T-helper 2 cell treated with Interferon-gamma antibody and Interleukin-4, amounts not matched to agents 5 μg/mL and 100 μg/mL, for 36 hours (primary cell): Measurements from ENCODE around the gene ACCS.

Experiments used
- DNase-seq: peaks from one replicate; pipeline ENCODE4 v3.0.0; 2021; ENCODE audit warnings: low spot score
- H3K27ac Mint-ChIP-seq: one replicate; pipeline ENCODE4 v1.8.0; 2021; ENCODE audit warnings: mild to moderate bottlenecking, mixed read lengths
- H3K27me3 Mint-ChIP-seq: one replicate; pipeline ENCODE4 v1.8.0; 2021; ENCODE audit warnings: low read depth, mixed read lengths
- H3K36me3 Mint-ChIP-seq: one replicate; pipeline ENCODE4 v1.8.0; 2021; ENCODE audit warnings: low read depth, mixed read lengths
- H3K4me1 Mint-ChIP-seq: one replicate; pipeline ENCODE4 v1.8.0; 2021; ENCODE audit warnings: low read depth, mixed read lengths
- H3K4me3 Mint-ChIP-seq: one replicate; pipeline ENCODE4 v1.8.0; 2022; ENCODE audit warnings: mild to moderate bottlenecking, moderate library complexity, mixed read lengths
- H3K9me3 Mint-ChIP-seq: one replicate; pipeline ENCODE4 v1.8.0; 2021; ENCODE audit warnings: mixed read lengths

ACCS gene, protein sequence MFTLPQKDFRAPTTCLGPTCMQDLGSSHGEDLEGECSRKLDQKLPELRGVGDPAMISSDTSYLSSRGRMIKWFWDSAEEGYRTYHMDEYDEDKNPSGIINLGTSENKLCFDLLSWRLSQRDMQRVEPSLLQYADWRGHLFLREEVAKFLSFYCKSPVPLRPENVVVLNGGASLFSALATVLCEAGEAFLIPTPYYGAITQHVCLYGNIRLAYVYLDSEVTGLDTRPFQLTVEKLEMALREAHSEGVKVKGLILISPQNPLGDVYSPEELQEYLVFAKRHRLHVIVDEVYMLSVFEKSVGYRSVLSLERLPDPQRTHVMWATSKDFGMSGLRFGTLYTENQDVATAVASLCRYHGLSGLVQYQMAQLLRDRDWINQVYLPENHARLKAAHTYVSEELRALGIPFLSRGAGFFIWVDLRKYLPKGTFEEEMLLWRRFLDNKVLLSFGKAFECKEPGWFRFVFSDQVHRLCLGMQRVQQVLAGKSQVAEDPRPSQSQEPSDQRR

DNA sequence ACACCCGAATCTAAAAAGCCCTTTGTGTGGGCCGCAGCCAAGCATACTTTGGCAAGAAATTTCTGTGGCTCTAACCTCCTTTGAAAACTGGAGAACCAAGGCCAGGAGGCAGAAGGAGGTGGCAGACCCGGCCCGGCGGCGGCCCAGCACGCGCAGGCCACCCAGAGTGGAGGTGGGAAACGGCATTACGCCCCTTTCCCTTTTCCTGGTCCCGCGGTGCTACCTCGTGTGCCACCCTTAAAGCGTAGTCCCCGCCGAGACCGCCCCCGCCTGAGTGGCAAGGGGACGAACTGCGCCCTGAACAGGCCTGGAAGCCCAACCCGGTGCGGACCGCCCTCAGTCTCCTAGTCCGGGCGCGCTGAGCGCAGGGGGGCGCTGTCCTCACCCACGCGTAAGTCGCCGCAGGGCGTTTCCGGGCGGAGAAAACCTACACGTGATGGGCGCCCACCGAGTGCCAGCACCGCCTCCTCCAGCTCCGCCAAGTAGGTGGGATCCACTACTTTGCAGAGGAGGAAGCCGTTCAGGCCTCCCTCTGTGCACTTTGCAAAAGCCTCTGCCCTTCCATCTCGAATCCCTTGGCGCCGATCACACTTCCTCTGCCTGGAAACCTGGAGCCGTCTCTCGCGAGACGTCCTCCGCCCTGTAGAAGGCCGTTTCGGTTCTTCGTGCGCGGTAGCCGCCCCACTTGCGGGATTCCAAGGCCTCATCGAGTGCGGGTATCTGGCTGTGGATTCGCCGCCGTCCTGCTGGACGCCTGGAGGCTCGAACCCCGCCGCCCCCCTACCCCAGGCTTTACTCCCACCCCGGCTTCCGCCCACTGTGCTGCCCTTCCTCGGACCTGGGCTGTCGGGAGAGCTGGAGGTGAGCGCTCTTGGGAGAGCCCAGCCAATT, at the start of gene ACCS:
TSS of gene ACCS (plus strand) at position 430 of the 891 bp plus-strand sequence. CDS start 1,358 bp downstream, outside the sequence.
- Mint-ChIP-seq H3K4me3 (peak within 1 kb of the TSS; percentile 85), H3K9me3 (no peaks in the 10 kb centered on the region), H3K27me3 (no peaks in the 10 kb centered on the region), H3K36me3 (peaks cover 34% of the 10 kb centered on the region), H3K4me1 (peaks cover 35% of the 10 kb centered on the region), H3K27ac (peak within 1 kb of the TSS; percentile 94)
- peak; percentile 89 for DNase-seq

DNA sequence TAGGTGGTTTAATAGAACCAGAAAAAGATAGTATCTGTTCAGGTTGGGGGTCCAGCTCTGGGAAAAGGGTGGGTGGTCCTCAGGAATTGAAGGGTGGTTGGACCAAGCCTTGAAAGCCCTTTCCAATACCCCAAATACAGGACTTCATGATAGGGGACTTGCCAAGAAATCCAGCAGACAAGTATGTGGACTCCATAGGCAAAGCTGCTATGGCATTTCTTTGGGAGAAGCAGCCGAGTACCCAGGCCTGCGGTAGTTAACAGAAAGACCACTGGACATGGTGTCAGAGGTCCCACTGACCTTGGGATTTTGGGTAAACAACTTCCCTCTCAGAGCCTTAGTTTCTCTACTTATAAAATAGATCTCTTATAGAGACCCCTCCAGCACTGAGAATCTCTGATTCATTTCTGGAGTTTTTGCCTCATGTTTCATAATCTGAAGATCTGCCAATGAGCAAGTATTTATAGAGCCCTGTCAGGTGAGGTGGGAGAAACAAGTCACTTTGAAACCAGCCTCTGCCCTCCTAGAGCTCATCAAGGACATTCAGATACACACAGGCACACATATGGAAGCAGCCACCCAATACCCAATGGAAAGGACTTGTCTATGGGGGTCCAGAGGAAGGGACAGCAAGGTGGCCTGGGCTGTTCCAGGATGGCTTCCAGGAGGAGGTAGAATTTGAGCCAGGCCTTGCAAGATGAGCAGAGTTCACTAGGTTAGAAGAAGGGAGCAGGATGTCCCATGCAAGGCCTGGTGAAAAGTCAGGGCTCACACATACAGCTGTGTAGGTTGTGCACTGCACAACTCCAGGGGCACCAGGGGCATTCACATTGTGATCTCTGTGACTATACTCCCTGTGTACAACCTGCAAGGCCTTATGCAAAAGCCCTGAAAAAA, 49.3 kb upstream of the ACCS start:
- DNase-seq = no peak
- H3K4me3 Mint-ChIP-seq = no peak overlapping the region
- H3K4me1 Mint-ChIP-seq = no peaks in the 10 kb centered on the region
- H3K36me3 Mint-ChIP-seq = no peaks in the 10 kb centered on the region
- no peak overlapping the region for H3K27ac Mint-ChIP-seq
- H3K9me3 Mint-ChIP-seq = no peaks in the 10 kb centered on the region
- H3K27me3 Mint-ChIP-seq = peaks cover 21% of the 10 kb centered on the region

DNA sequence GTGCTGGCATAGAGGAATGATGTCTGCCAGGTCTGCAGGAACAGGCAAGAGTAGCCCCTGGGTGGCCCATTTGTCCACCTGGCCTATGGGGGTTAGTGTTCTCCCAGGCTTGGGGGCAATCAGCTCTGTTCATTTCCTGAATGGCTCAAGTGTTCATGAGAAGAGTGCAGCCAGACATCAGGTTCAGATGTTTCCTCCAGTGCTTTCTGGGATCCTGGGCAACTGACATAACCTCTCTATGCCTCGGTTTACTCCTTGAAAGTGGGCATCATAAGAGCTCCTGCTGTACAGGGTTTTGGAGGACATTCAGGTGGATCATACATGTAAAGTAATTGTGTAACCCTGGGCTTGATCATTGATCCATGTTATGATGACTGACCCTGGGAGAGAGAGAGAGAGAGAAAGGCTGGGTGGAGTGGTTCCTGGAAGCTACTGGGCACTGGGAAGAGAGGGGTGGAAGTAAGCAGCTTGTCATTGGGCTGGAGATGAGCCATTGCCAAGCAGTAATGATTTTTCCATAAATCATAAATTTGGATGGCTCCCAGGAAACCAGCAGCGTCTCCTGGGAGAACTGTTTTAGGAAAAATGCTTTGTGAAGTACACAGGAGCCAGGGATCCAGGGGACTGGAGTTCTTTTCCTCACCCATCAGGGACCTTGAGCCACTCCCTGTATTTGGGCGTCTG, 48.5 kb upstream of the ACCS start:
- no peaks in the 10 kb centered on the region for H3K9me3 Mint-ChIP-seq
- no peak for DNase-seq
- H3K4me1 Mint-ChIP-seq = no peaks in the 10 kb centered on the region
- H3K27me3 Mint-ChIP-seq = peaks cover 26% of the 10 kb centered on the region
- no peak overlapping the region for H3K27ac Mint-ChIP-seq
- no peaks in the 10 kb centered on the region for H3K36me3 Mint-ChIP-seq
- H3K4me3 Mint-ChIP-seq = no peak overlapping the region

DNA sequence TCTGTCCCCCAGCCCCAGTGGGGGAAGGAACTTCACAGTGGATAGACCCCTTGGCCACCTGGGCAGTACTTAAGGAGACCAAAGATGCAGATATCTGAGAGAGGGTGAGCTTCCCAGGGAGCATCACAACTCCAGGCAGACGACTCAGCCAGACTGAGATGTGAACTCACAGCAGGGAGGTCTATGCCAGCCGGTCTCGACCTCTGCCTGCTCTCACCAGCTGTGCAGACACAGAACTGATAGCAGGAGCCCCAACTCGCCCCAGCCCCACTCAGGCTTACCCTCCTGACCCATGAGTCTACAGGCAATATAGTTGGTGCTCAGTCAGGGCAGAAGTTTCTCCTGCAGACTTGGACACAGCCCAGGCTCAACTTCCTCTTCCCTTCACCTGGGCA, 47.9 kb upstream of the ACCS start:
- Mint-ChIP-seq H3K9me3 (no peaks in the 10 kb centered on the region), H3K27ac (no peak overlapping the region), H3K36me3 (no peaks in the 10 kb centered on the region), H3K27me3 (peaks cover 27% of the 10 kb centered on the region), H3K4me1 (no peaks in the 10 kb centered on the region), H3K4me3 (no peak overlapping the region)
- no peak for DNase-seq

DNA sequence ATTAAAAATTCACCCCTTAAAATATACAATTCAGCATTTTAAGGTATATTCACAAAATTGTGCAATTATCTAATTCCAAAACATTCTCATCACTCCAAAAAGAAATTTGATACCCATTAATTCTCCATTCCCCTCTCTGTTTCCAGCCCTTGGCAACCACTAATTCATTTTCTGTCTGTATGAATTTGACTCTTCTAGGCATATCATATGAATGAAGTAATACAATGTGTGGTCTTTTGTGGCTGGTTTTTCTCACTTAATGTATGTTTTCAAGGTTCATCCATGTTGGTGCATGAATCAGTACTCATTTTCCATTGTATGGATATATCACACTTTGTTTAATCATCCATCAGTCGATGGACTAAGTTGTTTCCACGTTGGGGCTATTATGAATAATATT, 47.2 kb upstream of the ACCS start:
- H3K36me3 Mint-ChIP-seq = peaks cover 1% of the 10 kb centered on the region
- H3K27me3 Mint-ChIP-seq = peaks cover 32% of the 10 kb centered on the region
- no peak overlapping the region for H3K27ac Mint-ChIP-seq
- H3K9me3 Mint-ChIP-seq = no peaks in the 10 kb centered on the region
- DNase-seq = no peak
- H3K4me3 Mint-ChIP-seq = no peak overlapping the region
- H3K4me1 Mint-ChIP-seq = no peaks in the 10 kb centered on the region

DNA sequence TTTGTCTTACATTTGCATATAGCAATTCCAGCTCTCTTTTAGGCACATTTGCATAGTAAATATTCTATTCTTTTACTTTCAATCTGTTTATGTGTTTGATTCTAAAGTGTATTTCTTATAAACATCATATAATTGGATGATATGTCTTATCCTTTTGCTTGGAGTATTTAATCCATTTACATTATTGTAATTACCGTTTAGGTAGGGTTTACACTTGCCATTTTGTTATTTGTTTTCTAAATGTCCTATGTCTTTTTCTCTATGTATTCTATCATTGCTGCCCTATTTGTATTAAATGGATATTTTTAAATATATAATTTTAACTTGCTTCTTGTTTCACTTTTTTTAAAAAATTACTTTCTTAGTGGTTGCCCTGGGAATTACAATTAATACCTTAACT, 41.1 kb upstream of the ACCS start:
- no peak overlapping the region for H3K27ac Mint-ChIP-seq
- DNase-seq = no peak
- H3K4me1 Mint-ChIP-seq = no peaks in the 10 kb centered on the region
- H3K27me3 Mint-ChIP-seq = peaks cover 46% of the 10 kb centered on the region
- H3K4me3 Mint-ChIP-seq = no peak overlapping the region
- peaks cover 6% of the 10 kb centered on the region for H3K9me3 Mint-ChIP-seq
- peaks cover 1% of the 10 kb centered on the region for H3K36me3 Mint-ChIP-seq

DNA sequence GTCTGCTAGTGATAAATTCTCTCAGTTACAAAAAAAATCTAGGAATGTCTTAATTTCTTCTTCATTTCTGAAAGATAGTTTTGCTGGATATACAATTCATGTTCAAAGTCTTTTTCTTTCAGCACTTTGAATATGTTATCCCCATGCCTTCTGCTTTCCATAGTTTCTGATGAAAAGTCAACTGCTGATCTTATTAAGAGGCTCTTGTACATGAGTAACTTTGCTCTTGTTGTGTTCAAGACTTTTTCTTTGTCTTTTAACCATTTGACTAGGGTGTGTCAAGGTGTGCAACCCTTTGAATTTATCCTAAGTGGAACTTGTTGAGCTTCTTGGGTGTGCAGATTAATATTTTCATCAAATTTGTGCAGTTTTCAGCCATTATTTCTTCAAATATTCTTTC, 40.3 kb upstream of the ACCS start:
- Mint-ChIP-seq H3K4me1 (no peaks in the 10 kb centered on the region), H3K27me3 (peaks cover 44% of the 10 kb centered on the region), H3K36me3 (peaks cover 1% of the 10 kb centered on the region), H3K9me3 (peaks cover 6% of the 10 kb centered on the region), H3K4me3 (no peak overlapping the region), H3K27ac (no peak overlapping the region)
- DNase-seq = no peak

DNA sequence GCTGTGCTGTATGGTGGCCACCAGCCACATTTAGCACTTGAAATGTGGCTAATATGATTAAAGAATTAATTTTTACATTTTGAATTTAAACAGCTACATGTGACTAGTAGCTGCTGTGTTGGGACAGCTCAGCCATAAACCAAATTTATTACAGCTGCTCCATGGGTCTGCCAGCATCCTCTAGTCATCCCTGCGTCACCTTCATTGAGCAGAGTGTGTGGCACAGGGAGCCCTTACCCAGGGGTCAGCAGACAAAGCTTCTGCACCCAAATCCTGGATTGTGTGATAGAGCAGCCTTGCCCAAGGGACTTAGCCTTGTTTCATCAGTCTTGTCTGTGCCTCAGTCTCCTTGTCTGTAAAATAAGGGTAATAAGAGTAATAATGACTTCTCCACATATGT, 37.7 kb upstream of the ACCS start:
- H3K9me3 Mint-ChIP-seq = peaks cover 6% of the 10 kb centered on the region
- H3K36me3 Mint-ChIP-seq = no peaks in the 10 kb centered on the region
- H3K4me3 Mint-ChIP-seq = no peak overlapping the region
- peaks cover 25% of the 10 kb centered on the region for H3K27me3 Mint-ChIP-seq
- DNase-seq = no peak
- no peaks in the 10 kb centered on the region for H3K4me1 Mint-ChIP-seq
- no peak overlapping the region for H3K27ac Mint-ChIP-seq

DNA sequence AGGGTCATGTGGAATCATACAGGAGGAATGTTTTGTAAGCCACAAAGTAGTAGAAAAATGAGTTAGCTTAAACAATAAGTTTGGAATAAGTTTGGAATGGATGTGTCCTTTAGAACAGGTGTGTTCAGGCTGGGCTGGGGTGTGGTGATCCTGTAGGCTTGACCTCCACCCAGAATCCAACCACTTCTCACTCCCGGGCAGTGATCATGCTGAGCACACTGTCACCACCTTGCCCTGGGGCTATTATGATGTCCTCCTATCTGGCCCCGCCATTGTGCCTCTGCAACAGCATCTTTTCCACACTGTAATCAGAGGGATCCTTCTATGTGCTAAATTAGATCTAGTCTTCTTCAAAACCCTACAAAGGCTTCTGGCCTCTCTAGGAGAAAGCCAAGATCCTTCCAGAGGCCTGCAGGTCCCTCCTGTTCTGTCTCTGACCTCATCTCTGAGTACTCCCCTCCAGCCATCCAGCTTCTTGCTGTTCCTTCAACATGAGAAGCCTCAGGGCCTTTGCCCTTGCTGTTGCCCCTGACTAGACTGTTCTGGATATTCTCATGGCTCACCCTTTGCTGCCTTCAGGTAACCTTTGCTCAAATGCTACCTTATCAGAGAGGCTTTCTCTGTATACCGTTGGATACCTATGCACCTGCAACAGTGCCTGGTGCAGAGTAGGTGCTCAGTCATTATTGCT, 37.1 kb upstream of the ACCS start:
- DNase-seq = no peak
- Mint-ChIP-seq H3K27me3 (peaks cover 22% of the 10 kb centered on the region), H3K36me3 (no peaks in the 10 kb centered on the region), H3K9me3 (peaks cover 6% of the 10 kb centered on the region), H3K4me3 (no peak overlapping the region), H3K27ac (no peak overlapping the region), H3K4me1 (no peaks in the 10 kb centered on the region)

DNA sequence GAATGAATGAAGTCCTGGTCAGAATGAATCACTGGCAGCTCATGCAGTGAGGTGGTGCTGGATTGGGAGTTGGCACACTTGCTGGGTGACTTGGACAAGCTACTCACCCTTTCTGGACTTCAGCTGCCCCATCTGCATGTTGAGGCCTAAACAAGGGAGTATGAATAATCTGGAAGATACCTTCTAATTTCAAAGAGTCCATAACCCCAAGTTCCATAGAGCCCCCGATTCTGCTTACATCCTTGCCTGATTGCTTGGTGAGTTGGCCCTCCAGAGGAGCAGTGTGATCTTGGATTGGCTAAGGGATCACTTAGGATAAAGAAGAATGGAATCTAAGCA, 36.6 kb upstream of the ACCS start:
- Mint-ChIP-seq H3K4me1 (no peaks in the 10 kb centered on the region), H3K9me3 (peaks cover 6% of the 10 kb centered on the region), H3K27ac (no peak overlapping the region), H3K36me3 (no peaks in the 10 kb centered on the region), H3K4me3 (no peak overlapping the region), H3K27me3 (peaks cover 20% of the 10 kb centered on the region)
- DNase-seq = no peak

DNA sequence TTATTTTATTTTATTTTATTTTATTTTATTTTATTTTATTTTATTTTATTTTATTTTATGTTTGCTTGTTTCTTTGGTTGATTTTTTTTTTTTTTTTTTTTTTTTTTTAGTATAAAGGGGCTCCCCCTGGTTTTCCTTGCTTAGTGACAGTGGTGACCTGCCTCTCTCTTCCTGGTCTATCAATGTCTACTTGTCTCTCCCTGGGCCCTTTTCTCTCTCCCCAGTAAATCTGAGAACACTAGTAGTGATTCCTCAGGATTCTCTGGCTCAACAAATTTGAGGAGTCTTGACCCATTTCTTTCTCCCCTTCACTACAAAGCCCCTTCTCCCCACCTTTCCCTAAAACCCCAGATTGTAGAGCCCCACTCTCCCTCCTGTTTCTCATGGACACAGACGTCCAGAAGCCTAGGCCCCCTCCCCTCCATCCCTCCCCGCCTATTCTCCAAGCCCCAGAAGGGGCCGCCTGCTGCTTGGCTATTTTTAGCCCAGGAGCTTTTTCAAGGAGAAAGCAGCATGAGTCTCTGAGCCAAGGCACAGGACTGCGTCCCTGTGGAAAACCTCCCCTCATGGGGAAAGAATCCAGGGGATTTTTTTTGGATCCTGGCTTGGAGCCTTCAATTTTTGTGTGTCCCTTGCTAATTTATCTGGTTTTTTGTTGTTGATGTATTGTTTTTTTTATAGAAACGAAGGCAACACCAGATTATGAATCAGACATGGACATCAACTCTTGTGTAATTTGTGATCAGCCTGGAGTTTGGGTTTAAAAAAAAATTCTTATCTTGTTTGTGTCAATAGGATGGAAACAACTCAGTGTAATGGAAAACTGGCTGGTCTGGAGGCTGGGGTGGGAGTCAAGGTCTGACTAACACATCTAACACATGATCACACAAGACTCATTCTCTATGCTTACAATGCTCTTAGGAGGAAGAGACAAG, 35.8 kb upstream of the ACCS start:
- peaks cover 19% of the 10 kb centered on the region for H3K27me3 Mint-ChIP-seq
- no peak overlapping the region for H3K4me3 Mint-ChIP-seq
- H3K36me3 Mint-ChIP-seq = no peaks in the 10 kb centered on the region
- H3K9me3 Mint-ChIP-seq = peaks cover 6% of the 10 kb centered on the region
- DNase-seq = no peak
- no peaks in the 10 kb centered on the region for H3K4me1 Mint-ChIP-seq
- H3K27ac Mint-ChIP-seq = no peak overlapping the region

DNA sequence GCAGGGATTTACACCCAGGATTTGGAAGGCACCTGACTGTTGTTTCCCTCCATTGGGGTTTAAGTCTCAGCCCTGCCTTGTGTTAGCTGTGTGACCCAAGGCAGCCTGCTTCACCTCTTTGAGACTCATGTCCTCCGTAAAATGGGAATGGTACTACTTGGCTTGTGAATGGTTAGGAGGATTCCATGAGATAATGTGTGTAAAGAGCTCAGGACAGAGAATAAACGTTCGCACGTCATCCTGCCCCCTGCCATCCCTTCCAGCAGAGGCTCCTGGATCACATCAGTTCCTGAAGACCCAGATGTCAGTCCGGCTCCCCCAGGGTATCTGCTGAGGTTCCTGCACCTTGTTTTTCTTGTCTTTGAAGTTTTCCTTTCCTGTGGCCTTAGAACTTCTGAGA, 35.1 kb upstream of the ACCS start:
- Mint-ChIP-seq H3K4me3 (no peak overlapping the region), H3K36me3 (no peaks in the 10 kb centered on the region), H3K27ac (no peak overlapping the region), H3K9me3 (peaks cover 3% of the 10 kb centered on the region), H3K27me3 (peaks cover 16% of the 10 kb centered on the region), H3K4me1 (no peaks in the 10 kb centered on the region)
- DNase-seq = no peak
